GM08714 (cell line): ENCODE measurements around the gene SMIM29.

Experiments
- H3K4me3 ChIP-seq: fragments of 200-500 bp; sonication (Bioruptor generic); 2 replicates; pipeline ENCODE4 v1.5.1; 2014; ENCODE audit warnings: mild to moderate bottlenecking, low read length, inconsistent platforms
- ZNF274 ChIP-seq: IDR thresholded peaks from 2 replicates; pipeline ENCODE4 v1.6.1; 2012; ENCODE audit warnings: mild to moderate bottlenecking, low read depth, low read length

Gene SMIM29

GRCh38 chr6:34202329-34203201 lies 46.2 kb downstream of the SMIM29 start:
- H3K4me3 ChIP-seq, result no peak overlapping the region
- no peak for TF ChIP-seq ZNF274

- TF ChIP-seq ZNF274, result no peak
- H3K4me3 ChIP-seq, result no peak overlapping the region
Observed at GRCh38 chr6:34201455-34202107, 47.2 kb downstream of the SMIM29 start.

GRCh38 chr6:34200340-34200971 lies 48.4 kb downstream of the SMIM29 start:
- no peak for TF ChIP-seq ZNF274
- H3K4me3 ChIP-seq, result no peak overlapping the region

- TF ChIP-seq ZNF274, result no peak
- H3K4me3 ChIP-seq, result peak overlapping the region; percentile 23; the same call in 1 of the 2 replicates
Observed at GRCh38 chr6:34196833-34197195, 52.0 kb downstream of the SMIM29 start.
